ENCODE data around the gene RFTN1.

DNA sequence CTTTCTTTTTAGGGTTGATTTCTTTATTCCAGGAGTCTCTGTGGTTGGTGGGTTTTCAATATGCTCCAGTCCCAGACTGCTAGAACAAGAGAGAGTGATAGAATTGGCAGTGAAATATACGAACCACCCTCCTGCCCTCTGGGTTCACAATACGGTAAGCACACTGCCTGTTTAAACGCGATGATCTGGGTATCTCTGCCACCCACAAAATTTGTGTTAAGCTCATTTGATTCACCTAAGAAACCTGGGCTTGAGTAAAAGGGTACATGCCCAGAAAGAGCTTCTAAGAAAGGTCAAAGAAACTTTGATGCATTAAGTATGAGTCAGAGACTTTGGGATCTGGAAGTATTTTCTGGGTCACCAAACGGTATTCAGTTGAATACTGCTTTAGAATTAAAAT is 218.7 kb downstream of the RFTN1 start:
- TF ChIP-seq ZNF331 (CRISPR knock-in tag; IDR thresholded peaks at IDR 0.05; ENCODE audit: low read depth) (no peak), POLR2AphosphoS5 (IDR thresholded peaks at IDR 0.05; ENCODE audit: low read depth) (no peak), CTCF (conservative IDR thresholded peaks at IDR 0.05; ENCODE audit: low read depth in 2 of 2) (no peak)
- TF ChIP-seq, protein P1, sequence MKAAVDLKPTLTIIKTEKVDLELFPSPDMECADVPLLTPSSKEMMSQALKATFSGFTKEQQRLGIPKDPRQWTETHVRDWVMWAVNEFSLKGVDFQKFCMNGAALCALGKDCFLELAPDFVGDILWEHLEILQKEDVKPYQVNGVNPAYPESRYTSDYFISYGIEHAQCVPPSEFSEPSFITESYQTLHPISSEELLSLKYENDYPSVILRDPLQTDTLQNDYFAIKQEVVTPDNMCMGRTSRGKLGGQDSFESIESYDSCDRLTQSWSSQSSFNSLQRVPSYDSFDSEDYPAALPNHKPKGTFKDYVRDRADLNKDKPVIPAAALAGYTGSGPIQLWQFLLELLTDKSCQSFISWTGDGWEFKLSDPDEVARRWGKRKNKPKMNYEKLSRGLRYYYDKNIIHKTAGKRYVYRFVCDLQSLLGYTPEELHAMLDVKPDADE (IDR thresholded peaks at IDR 0.05), result no peak
- TF ChIP-seq, protein P2, sequence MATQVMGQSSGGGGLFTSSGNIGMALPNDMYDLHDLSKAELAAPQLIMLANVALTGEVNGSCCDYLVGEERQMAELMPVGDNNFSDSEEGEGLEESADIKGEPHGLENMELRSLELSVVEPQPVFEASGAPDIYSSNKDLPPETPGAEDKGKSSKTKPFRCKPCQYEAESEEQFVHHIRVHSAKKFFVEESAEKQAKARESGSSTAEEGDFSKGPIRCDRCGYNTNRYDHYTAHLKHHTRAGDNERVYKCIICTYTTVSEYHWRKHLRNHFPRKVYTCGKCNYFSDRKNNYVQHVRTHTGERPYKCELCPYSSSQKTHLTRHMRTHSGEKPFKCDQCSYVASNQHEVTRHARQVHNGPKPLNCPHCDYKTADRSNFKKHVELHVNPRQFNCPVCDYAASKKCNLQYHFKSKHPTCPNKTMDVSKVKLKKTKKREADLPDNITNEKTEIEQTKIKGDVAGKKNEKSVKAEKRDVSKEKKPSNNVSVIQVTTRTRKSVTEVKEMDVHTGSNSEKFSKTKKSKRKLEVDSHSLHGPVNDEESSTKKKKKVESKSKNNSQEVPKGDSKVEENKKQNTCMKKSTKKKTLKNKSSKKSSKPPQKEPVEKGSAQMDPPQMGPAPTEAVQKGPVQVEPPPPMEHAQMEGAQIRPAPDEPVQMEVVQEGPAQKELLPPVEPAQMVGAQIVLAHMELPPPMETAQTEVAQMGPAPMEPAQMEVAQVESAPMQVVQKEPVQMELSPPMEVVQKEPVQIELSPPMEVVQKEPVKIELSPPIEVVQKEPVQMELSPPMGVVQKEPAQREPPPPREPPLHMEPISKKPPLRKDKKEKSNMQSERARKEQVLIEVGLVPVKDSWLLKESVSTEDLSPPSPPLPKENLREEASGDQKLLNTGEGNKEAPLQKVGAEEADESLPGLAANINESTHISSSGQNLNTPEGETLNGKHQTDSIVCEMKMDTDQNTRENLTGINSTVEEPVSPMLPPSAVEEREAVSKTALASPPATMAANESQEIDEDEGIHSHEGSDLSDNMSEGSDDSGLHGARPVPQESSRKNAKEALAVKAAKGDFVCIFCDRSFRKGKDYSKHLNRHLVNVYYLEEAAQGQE (IDR thresholded peaks at IDR 0.05; ENCODE audit: unreplicated experiment), result no peak

Data from GM23338 (cell line).